GM19468 (cell line): Measurements from ENCODE around the gene ZNF292.
"Not testable (repeated sequence)": the region's sequence is repeated elsewhere in the genome, so short reads cannot be mapped to it uniquely, and the experiment has no call there.

Experiments used
- ATAC-seq: cut with Tn5 transposase; IDR thresholded peaks from one replicate; pipeline ENCODE4 v1.9.1; 2021; ENCODE audit warnings: mild to moderate bottlenecking, moderate library complexity, moderate number of reproducible peaks; ENCODE audit not compliant: unreplicated experiment; ENCODE audit errors: extremely low read depth

ZNF292 gene

DNA sequence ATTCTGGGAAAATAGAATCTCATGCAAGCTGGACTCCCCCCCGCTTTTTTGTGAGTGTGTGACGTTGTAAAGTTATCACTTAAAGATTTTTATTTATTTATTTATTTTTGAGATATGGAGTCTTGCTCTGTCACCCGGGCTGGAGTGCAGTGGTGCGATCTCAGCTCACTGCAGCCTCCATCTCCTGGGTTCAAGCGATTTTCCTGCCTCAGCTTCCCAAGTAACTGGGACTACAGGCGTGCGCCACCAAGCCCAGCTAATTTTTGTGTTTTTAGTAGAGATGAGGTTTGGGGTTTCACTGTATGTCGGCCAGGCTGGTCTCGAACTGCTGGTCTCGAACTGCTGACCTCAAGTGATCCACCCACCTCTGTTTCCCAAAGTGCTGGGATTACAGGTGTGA lies 2.2 kb downstream of the ZNF292 start:
- ATAC-seq, result not testable (repeated sequence)

DNA sequence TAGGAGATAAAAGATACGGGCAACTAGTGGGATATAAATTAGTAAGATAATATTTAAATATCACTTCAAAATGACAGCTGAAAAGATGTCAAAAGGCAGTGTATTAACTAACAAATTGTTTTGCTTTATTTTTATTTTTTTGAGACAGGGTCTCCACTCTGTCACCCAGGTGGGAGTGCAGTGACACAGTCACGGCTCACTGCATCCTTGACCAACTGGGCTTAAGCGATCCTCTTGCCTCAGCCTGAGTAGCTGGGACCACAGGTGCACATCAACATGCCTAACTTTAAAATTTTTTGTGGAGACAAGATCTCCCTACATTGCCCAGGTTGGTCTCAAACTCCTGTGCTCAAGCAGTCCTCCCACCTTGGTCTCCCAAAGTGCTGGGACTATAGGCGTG lies 5.9 kb downstream of the ZNF292 start:
- ATAC-seq, result no peak

DNA sequence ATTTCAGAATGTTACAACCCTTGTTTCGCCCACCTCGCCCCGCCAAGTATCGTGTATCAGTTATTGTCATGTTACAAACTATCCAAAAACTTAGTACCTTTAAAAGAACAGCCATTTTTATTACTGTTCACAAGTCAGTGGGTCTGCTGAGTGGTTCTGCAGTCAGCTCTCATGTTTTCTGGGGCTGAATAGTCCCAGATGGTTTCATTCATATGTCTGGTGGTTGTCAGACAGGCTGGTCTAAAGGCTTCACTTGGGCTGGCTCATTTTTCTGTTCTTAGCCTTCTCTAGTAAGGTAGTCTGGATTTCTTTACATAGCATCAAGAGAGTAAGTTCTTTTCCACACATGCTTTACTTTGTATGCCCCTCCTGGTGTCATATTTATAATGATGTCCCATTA lies 8.6 kb downstream of the ZNF292 start:
- no peak for ATAC-seq

DNA sequence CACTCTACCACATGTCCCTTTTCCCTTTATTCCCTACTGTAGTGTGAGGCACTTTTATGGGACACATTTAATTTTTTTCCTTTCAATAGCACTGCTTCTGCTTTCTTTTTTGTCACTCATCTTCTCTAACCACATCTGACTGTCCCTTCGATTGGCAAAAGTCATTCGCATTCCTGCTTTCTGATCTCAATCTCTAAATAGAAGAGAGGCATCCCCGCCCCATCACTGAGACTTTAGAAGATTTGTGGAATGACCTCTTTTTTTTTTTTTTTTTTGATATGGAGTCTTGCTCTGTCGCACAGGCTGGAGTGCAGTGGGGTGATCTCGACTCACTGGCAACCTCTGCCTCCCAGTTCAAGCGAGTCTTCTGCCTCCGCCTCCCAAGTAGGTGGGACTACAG lies 9.1 kb downstream of the ZNF292 start:
- no peak for ATAC-seq

DNA sequence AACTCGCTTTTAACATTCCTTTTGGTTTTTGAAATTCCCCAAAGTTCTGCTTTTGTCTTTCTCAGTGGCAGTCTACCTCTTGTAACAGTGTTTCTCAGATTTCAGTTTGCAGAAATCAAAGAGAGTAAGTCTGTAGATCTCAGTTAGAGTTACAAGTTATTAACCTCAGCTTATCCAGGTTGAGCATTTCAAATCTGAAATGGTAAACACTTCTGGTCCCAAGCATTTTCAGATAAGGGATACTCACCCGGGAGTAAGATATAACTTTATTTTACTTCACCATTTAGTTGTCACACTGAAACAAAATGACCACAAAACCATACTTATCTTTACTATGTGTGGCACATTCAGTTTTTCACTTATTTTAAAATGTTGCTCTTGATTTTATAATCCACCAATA lies 9.8 kb downstream of the ZNF292 start:
- no peak for ATAC-seq

DNA sequence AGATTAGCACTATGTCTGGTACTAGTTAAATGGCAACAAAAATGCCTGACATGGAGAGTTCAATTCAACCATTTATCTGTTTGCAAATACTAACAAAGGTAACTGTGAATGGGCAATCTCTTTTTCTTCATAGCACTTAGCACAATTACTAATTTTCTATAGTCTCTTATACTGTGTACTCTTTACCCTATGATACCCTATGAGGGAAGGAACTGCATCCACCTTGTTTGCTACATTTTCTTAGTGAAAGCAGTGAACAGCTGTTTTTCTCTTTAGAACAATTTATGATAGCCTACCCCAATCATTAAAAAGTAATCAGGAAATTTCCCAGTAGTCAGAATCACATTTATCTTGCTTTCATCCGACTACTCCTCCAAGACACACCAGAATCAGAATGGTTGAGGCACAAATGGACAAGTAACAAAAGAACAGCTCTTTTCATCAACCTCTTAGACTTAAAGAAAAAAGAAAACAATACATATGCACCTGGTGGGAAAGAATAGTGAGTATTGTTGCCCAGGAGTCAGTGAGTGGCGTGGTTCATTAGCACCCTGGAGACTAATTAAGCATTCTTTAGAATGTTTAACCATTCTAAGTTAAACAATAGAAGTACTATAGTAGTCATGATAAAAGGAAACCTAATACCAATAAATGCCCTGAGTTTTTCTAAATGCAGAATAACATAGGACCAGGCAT lies 16.7 kb downstream of the ZNF292 start:
- ATAC-seq, result no peak

DNA sequence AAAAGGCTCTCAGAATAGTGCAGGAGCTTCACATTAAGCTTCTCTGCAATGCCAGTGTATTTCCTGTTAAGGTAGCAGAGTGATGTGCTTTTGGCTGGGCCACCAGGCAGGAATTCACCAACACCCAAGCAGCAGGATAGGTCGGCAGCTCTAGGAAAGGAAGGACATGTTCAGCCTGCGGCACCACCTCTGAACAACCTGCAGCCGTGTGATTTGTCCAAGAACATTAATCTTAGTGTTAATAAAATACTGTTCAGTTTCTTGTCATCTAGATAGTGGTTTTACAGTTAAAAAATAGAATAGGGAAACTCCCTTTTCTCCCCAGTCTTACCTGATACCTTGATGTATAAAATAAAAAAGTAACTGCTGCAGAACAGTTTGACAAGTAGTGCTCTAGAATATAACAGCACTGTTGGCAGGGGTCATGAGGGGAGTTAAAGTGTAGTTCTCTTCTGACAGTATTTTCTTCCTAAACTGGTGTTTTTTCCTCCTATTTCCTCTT lies 18.8 kb downstream of the ZNF292 start:
- no peak for ATAC-seq

DNA sequence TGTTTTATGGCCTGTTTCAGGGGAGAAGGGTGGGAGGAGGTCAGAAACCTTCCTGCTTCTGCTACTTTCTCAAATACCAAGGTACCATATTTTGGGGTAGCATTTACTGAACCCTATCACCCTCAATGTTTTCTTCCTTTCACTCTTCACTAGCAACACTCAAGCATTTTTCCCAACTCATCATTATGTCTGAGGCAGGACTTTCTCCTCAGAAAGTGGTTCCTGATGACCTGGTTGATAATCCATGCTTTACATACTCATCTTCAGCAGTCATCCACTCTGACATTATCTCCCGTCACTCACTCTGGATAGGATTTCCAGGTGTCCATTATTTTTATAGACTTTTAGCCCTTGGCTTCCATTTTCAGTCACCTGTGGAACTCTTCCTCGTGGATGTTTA lies 21.1 kb downstream of the ZNF292 start:
- ATAC-seq, result no peak

DNA sequence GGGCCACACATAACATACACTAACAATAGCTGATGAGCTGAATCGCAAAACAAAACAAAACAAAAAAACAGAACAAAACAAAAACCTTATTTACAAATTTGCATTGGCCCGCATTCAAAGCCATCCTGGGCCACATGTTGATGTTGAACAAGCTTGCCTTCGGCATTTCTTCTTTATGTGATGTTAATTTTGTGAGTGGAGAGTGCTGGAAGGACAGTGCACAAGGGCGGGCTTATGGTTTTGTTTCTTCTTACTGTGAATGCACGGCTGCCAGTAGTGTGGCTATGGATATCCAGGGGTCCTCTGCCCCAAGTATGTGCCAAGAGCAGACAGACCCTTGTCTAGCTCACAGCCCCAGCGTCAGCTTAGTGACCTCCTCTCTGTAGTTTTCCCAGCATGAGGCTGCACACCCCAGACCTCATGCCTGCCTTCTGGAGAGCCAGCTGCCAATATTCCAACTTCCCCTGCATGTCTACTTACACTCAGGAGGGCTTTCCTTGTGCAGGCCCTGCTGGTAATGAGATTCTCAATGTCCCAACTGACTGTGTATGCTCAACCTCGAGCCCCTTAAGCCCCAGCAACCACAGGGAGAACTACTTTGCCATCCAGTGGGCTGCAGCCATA lies 24.9 kb downstream of the ZNF292 start:
- no peak for ATAC-seq

DNA sequence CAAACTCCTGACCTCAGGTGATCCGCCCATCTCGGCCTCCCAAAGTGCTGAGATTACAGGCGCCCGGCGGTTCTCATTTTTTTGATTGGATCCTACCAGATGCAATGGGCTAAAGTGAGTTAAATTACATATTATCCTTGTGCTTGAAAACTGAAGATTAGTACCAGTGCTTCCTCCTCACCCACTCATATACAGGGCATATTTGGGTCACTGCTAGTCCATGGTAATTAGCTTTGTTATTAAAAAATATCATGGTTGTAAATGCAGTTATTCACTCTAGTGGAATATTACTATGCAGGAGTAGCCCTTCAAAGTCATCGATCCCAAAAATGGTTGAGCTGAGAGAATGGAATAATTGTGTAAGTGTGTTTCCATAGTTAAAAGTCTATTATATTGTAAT lies 26.5 kb downstream of the ZNF292 start:
- ATAC-seq, result no peak

DNA sequence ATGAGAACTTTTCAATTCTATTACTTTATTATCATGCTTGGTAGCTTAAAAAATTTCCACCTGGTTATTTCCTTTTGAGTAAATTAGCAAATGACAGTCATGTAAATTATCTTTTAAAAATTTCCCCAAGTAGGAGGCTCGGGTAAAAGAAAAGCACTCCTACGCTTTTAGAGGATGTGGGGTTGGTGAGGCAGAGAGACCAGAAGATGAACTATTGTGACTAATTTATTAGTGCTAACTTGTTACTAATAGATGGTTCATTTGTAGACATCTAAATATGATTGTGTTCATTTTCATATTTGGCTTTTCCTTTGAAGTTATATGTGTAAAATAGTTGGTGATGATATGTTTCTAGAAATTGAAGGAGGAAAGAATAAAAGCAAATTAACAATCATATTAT lies 27.0 kb downstream of the ZNF292 start:
- no peak for ATAC-seq

DNA sequence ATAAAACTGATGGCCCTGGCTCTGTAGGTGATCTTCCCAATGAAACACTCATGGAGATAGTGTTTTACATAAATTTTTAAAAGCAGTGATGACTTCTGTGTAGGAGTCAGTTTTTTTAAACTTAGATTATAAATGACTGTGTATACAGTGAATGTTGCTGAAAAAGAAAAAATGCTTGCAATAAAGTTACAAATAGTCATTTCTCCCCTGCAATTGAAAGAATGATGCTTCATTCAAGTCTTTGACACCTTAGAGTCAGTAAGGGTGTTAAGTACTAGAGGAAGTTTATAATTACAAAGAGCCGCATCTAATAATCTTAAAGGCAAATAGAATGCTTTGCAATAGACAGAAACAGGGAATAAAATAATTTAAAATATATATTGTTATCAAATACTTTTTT lies 27.6 kb downstream of the ZNF292 start:
- ATAC-seq, result no peak

DNA sequence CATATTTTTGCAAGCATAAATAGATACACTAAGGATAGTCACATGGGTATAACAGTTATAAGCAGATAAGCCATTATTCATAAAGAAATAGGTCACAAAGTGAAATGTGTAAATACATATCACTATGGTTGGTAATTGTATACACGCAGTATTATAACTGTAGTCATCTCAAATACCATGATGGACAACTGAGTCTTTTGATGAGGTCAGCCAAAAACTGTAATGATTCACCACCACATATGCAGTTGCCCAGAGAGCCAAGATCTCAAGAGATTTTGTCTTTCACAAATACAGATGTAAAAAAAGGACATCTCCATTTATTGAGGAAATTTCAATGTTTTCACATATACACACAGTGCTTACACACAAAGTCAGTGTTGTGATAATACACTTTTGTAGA lies 28.3 kb downstream of the ZNF292 start:
- ATAC-seq, result no peak

DNA sequence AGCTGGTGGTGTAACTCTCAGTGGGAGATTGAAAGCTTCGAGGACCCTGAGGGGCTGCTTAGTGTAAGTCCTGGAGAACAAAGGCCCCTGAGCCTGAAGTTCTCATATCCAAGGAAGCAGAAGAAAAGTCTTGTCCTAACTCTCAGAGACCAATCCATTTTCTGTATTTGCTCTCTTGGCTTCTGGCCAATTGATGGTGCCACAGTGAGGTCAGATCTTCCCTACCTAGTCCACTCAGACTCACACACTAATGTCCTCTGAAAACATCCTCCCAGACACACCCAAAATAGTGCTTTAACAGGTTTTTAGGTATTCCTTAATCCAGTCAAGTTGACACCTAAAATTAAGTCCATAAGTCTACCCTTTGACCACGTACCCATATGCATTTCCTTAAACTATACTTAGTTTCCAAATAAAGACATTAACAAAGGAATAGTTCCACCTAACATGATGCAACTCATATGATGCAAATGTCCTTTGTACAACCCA lies 29.4 kb downstream of the ZNF292 start:
- ATAC-seq, result no peak

DNA sequence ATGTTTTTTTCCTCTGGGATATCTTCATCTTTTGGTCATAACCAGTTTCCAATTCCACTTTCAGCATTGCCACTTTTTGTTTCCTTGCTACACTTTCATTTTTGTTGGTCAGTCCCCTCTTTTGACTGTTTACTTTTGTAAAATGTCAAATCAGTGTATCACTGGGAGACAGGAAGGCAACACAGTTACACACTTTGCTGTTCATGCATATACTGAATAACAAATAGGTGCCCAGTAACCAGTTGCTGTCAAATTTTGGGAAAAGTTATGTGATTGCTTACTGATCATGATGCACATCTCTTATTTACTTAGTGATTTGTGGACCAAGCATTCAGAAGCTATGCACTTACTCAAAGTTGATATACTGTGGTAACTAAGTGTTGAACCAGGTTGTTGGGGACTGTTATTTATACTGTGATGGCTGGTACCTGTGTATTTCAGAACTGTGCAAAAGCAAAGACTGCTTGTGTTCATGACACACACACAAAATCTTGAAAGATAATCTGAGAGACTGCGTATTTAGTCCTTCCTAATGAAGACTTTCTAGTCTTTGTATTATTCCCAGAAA lies 41.0 kb downstream of the ZNF292 start:
- no peak for ATAC-seq

DNA sequence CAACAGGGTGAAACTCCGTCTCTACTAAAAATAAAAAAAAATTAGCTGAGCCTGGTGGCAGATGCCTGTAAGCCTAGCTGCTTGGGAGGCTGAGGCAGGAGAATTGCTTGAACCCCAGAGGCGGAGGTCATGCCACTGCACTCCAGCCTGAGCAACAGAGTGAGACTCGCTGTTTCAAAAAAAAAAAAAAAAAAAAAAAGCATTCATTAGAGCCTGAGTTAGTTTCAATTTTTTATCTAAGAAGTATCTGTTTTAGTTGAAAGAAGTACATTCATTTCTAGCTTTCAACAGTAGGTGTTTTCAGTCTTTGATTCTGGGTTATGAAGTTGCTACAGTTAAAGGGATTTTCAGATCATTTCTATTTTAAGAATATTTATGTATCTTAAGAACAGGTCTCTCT lies 42.2 kb downstream of the ZNF292 start:
- ATAC-seq, result peak; percentile 50

DNA sequence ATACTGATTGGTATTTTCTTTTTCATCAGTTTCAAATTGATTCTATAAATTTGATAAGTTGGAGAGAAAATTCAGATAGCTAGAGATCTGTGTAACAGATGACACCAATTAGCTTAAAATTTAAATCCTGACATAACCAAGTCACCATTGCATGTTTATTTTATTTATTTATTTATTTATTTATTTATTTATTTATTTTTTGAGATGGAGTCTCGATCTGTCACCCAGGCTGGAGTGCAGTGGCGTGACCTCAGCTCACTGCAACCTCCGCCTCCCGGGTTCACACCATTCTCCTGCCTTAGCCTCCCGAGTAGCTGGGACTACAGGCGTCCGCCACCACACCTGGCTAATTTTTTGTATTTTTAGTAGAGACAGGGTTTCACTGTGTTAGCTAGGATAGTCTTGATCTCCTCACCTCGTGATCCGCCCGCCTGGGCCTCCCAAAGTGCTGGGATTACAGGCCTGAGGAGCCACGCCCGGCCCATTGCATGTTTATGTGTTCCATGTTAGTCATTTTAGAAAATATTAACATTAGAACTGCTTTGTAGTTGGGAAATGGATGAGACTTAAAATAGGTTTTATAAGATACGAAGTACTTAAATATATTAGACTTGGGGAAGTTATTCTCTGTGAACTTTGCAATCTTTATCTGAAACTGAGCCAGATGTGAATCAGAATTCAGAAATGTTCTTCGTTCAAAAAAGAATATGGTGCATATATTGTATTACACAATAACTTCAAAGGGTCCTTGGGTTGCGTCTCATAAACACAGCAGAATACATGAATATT lies 42.9 kb downstream of the ZNF292 start:
- not testable (repeated sequence) for ATAC-seq

DNA sequence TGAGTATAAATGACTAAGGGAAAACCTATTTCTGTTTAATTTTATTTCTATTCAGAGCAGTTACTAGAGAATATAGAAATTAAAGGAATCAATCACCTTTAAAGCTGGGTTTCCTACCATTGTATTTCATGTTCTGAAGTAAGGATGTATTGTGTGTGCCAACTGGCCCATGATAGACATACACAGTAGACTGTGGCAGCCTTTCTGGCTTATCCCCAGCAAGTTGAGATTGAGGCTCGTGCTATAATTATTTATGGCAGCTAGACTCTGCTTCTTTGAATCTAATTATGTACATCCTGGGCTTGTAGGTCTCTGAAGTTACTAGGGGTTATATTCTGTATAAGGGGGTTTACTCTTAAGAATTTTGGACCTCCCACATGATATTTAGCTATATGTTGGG lies 44.4 kb downstream of the ZNF292 start:
- ATAC-seq, result no peak

DNA sequence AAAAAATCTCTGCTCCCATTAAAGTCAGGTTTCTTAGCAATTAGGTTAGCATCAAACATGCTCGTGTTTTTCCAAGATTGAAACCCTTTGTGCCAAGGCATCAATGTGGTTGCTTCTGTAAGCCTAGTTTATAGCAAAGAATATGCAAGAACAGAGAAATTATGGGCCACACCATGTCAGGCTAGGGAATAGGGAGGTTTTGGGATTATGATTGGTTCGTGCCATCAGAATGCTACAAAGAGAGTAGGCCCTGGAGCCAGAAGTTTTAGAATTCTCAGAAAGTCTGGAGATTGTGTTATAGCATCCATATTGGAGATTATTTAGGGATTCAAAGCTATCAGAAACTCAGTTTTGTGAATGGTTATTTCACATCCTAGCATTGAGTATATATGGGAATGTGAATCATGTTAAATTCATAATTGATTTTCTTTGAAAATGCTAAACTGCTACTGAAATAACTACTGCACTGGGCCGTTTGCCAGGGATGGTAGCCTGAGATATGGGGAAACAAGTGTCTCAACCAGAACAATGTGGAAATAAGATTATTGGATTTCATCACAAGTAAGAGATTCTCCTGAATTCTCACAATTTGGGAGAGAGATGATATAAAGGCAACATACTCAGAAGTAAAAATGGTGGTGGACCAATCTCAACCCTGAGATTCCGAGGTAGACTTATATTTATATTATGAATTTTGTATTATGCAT lies 45.3 kb downstream of the ZNF292 start:
- ATAC-seq, result no peak

DNA sequence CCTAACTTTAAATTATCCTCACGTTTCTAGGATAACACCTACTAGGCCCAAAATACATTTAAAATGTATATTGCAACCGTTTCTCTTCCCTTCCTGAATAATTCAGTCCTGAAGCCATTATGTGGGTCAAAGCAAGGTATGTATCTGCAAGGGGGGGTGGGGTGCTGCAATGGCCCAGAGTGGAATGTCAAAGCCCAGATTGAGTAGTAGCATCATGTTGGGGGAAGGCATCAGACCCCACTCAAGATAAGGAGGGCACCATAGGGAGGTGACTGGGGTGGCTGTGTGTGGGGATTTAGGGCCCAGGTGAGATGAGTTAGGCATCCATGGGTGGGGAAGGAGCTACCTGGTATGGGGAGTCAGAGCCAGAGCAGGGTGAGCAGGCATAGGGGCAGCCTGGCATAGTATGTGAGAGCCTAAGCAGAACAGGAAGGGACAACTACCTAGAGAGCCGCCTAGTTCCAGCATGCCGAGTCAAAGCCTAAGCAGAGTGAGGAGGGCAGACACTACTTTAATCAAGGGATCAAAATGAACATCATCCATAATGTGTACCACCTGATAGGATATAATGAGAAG lies 48.2 kb downstream of the ZNF292 start:
- ATAC-seq, result no peak
